Mesenchymal stem cell (in vitro differentiated cells and primary cell): ENCODE measurements around the gene ASXL1.
A peak's percentile ranks its signal among the peaks of the same experiment; 100 is the strongest.

Experiments used
- DNase-seq: peaks from one replicate; pipeline ENCODE4 v3.0.0-alpha.2; 2013
- H2AFZ ChIP-seq: one replicate; pipeline ENCODE4 v1.6.1; 2013; ENCODE audit warnings: low read depth, mild to moderate bottlenecking, control low read depth, inconsistent platforms, low read length, moderate library complexity
- H2AK5ac ChIP-seq: 2 replicates; pipeline ENCODE4 v1.6.1; 2013; ENCODE audit warnings: low read length, moderate library complexity, mild to moderate bottlenecking, inconsistent platforms; ENCODE audit not compliant: severe bottlenecking
- H2BK120ac ChIP-seq: one replicate; pipeline ENCODE4 v1.6.1; 2013; ENCODE audit warnings: low read depth, mild to moderate bottlenecking, inconsistent platforms, low read length, moderate library complexity
- H2BK12ac ChIP-seq, 2 experiments: one replicate each; pipeline ENCODE4 v1.6.1; 2013; ENCODE audit warnings: inconsistent platforms in 2 of 2, low read length in 2 of 2, mild to moderate bottlenecking in 2 of 2, moderate library complexity in 2 of 2, control low read depth in 1 of 2
- H2BK15ac ChIP-seq: one replicate; pipeline ENCODE4 v1.6.1; 2013; ENCODE audit warnings: mild to moderate bottlenecking, low read depth, inconsistent platforms; ENCODE audit not compliant: poor library complexity, severe bottlenecking
- H2BK5ac ChIP-seq: 2 replicates; pipeline ENCODE4 v1.6.1; 2013; ENCODE audit warnings: low read depth, mild to moderate bottlenecking, low read length, control low read depth, inconsistent platforms; ENCODE audit not compliant: poor library complexity, severe bottlenecking
- H3K14ac ChIP-seq, 2 experiments: one replicate each; pipeline ENCODE4 v1.6.1; 2013; ENCODE audit warnings: inconsistent platforms in 2 of 2, low read length in 2 of 2, control low read depth in 1 of 2, mild to moderate bottlenecking in 1 of 2, moderate library complexity in 1 of 2
- H3K18ac ChIP-seq, 2 experiments: one replicate each; pipeline ENCODE4 v1.6.1; 2013; ENCODE audit warnings: inconsistent platforms in 2 of 2, low read length in 2 of 2, control low read depth in 1 of 2, low read depth in 1 of 2, mild to moderate bottlenecking in 1 of 2
- H3K23ac ChIP-seq, 2 experiments: one replicate each; pipeline ENCODE4 v1.6.1; 2013; ENCODE audit warnings: inconsistent platforms in 2 of 2, low read length in 2 of 2, mild to moderate bottlenecking in 2 of 2, moderate library complexity in 2 of 2, control low read depth in 1 of 2
- H3K27ac ChIP-seq: 2 replicates; pipeline ENCODE4 v1.5.1; 2013; ENCODE audit warnings: mild to moderate bottlenecking, moderate library complexity, low read length, control low read depth, inconsistent platforms; ENCODE audit not compliant: poor library complexity, severe bottlenecking
- H3K27me3 ChIP-seq, 2 experiments: 2 replicates each; pipeline versions ENCODE4 v1.6.1 to v1.7.0; 2013; ENCODE audit warnings: low read length in 2 of 2, mild to moderate bottlenecking in 2 of 2, moderate library complexity in 2 of 2, control low read depth in 1 of 2, inconsistent platforms in 1 of 2; ENCODE audit not compliant: control insufficient read depth in 1 of 2, insufficient read depth in 1 of 2
- H3K36me3 ChIP-seq, 2 experiments: 2 replicates each; pipeline versions ENCODE4 v1.6.1 to v1.7.0; 2013; ENCODE audit warnings: low read length in 2 of 2, control low read depth in 1 of 2, inconsistent platforms in 1 of 2, low read depth in 1 of 2, mild to moderate bottlenecking in 1 of 2; ENCODE audit not compliant: insufficient read depth in 2 of 2, control insufficient read depth in 1 of 2
- H3K4ac ChIP-seq, 2 experiments: one replicate each; pipeline ENCODE4 v1.6.1; 2013; ENCODE audit warnings: inconsistent platforms in 2 of 2, low read length in 2 of 2, mild to moderate bottlenecking in 2 of 2, moderate library complexity in 2 of 2, control low read depth in 1 of 2, low read depth in 1 of 2
- H3K4me1 ChIP-seq: 2 replicates; pipeline ENCODE4 v1.6.1; 2013; ENCODE audit warnings: low read depth, low read length, control low read depth; ENCODE audit not compliant: control insufficient read depth, insufficient read depth
- H3K4me2 ChIP-seq: 2 replicates; pipeline ENCODE4 v1.6.1; 2013; ENCODE audit warnings: low read length, mild to moderate bottlenecking, inconsistent platforms; ENCODE audit not compliant: poor library complexity, severe bottlenecking
- H3K4me3 ChIP-seq, 2 experiments: 2 replicates each; pipeline versions ENCODE4 v1.5.1 to v1.7.0; 2013; ENCODE audit warnings: low read length in 2 of 2, mild to moderate bottlenecking in 2 of 2, control low read depth in 1 of 2, low read depth in 1 of 2; ENCODE audit not compliant: insufficient read depth in 1 of 2
- H3K79me1 ChIP-seq: replicated peaks from 2 replicates; pipeline ENCODE4 v1.6.1; 2013; ENCODE audit warnings: mild to moderate bottlenecking, control low read depth, low read length, inconsistent platforms; ENCODE audit not compliant: poor library complexity, severe bottlenecking
- H3K9ac ChIP-seq: 2 replicates; pipeline ENCODE4 v1.7.0; 2013; ENCODE audit warnings: mild to moderate bottlenecking, low read length, moderate library complexity
- H3K9me3 ChIP-seq: 2 replicates; pipeline ENCODE4 v1.7.0; 2013; ENCODE audit warnings: mild to moderate bottlenecking, low read length; ENCODE audit not compliant: control insufficient read depth
- H4K8ac ChIP-seq: one replicate; pipeline ENCODE4 v1.6.1; 2013; ENCODE audit warnings: inconsistent platforms, mild to moderate bottlenecking, low read length, moderate library complexity
- H4K91ac ChIP-seq: one replicate; pipeline ENCODE4 v1.6.1; 2013; ENCODE audit warnings: mild to moderate bottlenecking, low read length, inconsistent platforms
- WGBS: methylation state at CpG from one replicate; pipeline ENCODE4 v1.1.7; 2013; ENCODE audit warnings: mixed read lengths; 5-methylcytosine and 5-hydroxymethylcytosine counted together

Gene ASXL1

GRCh38 chr20:32436142-32436861 is 78.2 kb downstream of the ASXL1 start:
- Histone ChIP-seq H3K9ac (no peak overlapping the region), H2AFZ (no peak overlapping the region), H3K4me1 (peaks cover 4% of the 10 kb centered on the region), H3K18ac (no peak overlapping the region), H4K91ac (no peak overlapping the region), H3K36me3 (peaks cover 80 to 88% of the 10 kb centered on the region in 2 experiments), H2BK5ac (no peak overlapping the region), H3K79me1 (peaks cover 75% of the 10 kb centered on the region), H3K4ac (no peak overlapping the region), H3K27me3 (no peaks in the 10 kb centered on the region), H2BK12ac (no peak overlapping the region), H2AK5ac (no peak overlapping the region), H2BK120ac (no peak overlapping the region), H3K4me2 (no peak overlapping the region), H4K8ac (no peak overlapping the region), H3K4me3 (no peak overlapping the region), H3K14ac (no peak overlapping the region), H3K23ac (no peak overlapping the region), H3K9me3 (no peaks in the 10 kb centered on the region), H2BK15ac (no peak overlapping the region), H3K27ac (no peak overlapping the region)
- no peak for DNase-seq
- WGBS: 98% methylated on average over 11 of the region's 11 CpGs

- Histone ChIP-seq H2AK5ac (no peak overlapping the region), H3K9ac (no peak overlapping the region), H2BK120ac (no peak overlapping the region)
These were observed 78.8 kb downstream of the ASXL1 start for GRCh38 chr20:32436968-32437367.

GRCh38 chr20:32437391-32438074 is 79.4 kb downstream of the ASXL1 start:
- Histone ChIP-seq H3K23ac (no peak overlapping the region), H4K8ac (no peak overlapping the region), H2AFZ (no peak overlapping the region), H3K27ac (no peak overlapping the region), H2AK5ac (no peak overlapping the region), H3K36me3 (peaks cover 78 to 88% of the 10 kb centered on the region in 2 experiments), H2BK120ac (no peak overlapping the region), H3K79me1 (peaks cover 71% of the 10 kb centered on the region), H3K4me2 (no peak overlapping the region), H2BK12ac (no peak overlapping the region), H3K4me3 (no peak overlapping the region), H3K9ac (no peak overlapping the region), H3K4me1 (peaks cover 2% of the 10 kb centered on the region), H2BK5ac (no peak overlapping the region), H2BK15ac (no peak overlapping the region), H3K18ac (no peak overlapping the region), H3K27me3 (no peaks in the 10 kb centered on the region), H3K9me3 (no peaks in the 10 kb centered on the region), H3K14ac (no peak overlapping the region), H3K4ac (no peak overlapping the region), H4K91ac (no peak overlapping the region)
- 84% methylated on average over 5 of the region's 5 CpGs for WGBS
- DNase-seq: no peak

More at GRCh38 chr20:32436968-32437367, 78.8 kb downstream of the ASXL1 start:
- Histone ChIP-seq H2BK5ac (no peak overlapping the region), H3K4me2 (no peak overlapping the region), H3K18ac (no peak overlapping the region), H4K8ac (no peak overlapping the region), H2BK15ac (no peak overlapping the region), H3K23ac (no peak overlapping the region), H4K91ac (no peak overlapping the region), H2AFZ (no peak overlapping the region), H3K9me3 (no peaks in the 10 kb centered on the region), H2BK12ac (no peak overlapping the region), H3K4ac (no peak overlapping the region), H3K14ac (no peak overlapping the region), H3K27ac (no peak overlapping the region), H3K4me1 (peaks cover 2% of the 10 kb centered on the region), H3K79me1 (peaks cover 74% of the 10 kb centered on the region), H3K4me3 (no peak overlapping the region), H3K27me3 (no peaks in the 10 kb centered on the region), H3K36me3 (peaks cover 80 to 88% of the 10 kb centered on the region in 2 experiments)
- DNase-seq: no peak
- WGBS: 96% methylated on average over 7 of the region's 7 CpGs

- no peak overlapping the region for H2AK5ac ChIP-seq
- peaks cover 75 to 85% of the 10 kb centered on the region in 2 experiments for H3K36me3 ChIP-seq
- H3K9me3 ChIP-seq: no peaks in the 10 kb centered on the region
- peaks cover 2% of the 10 kb centered on the region for H3K4me1 ChIP-seq
- no peak overlapping the region for H4K8ac ChIP-seq
- H4K91ac ChIP-seq: no peak overlapping the region
- no peak overlapping the region for H3K14ac ChIP-seq
- 95% methylated on average over 8 of the region's 8 CpGs for WGBS
- H2BK15ac ChIP-seq: no peak overlapping the region
- no peak overlapping the region for H3K23ac ChIP-seq
- no peak overlapping the region for H3K4me3 ChIP-seq
- H3K4ac ChIP-seq: no peak overlapping the region
- H3K9ac ChIP-seq: peak overlapping the region; percentile 4
- H2BK12ac ChIP-seq: no peak overlapping the region
- H2BK120ac ChIP-seq: no peak overlapping the region
- H3K79me1 ChIP-seq: peaks cover 70% of the 10 kb centered on the region
- no peak overlapping the region for H3K27ac ChIP-seq
- H2AFZ ChIP-seq: no peak overlapping the region
- no peak for DNase-seq
- no peak overlapping the region for H2BK5ac ChIP-seq
- no peak overlapping the region for H3K18ac ChIP-seq
- no peaks in the 10 kb centered on the region for H3K27me3 ChIP-seq
- no peak overlapping the region for H3K4me2 ChIP-seq
These were observed 80.3 kb downstream of the ASXL1 start for GRCh38 chr20:32438331-32438858.
